GM21619 (cell line): ENCODE measurements around the gene CDON.

ENCODE experiments used
- ATAC-seq: cut with Tn5 transposase; IDR thresholded peaks from one replicate; pipeline ENCODE4 v1.9.1; 2021; ENCODE audit not compliant: unreplicated experiment

Gene CDON

DNA sequence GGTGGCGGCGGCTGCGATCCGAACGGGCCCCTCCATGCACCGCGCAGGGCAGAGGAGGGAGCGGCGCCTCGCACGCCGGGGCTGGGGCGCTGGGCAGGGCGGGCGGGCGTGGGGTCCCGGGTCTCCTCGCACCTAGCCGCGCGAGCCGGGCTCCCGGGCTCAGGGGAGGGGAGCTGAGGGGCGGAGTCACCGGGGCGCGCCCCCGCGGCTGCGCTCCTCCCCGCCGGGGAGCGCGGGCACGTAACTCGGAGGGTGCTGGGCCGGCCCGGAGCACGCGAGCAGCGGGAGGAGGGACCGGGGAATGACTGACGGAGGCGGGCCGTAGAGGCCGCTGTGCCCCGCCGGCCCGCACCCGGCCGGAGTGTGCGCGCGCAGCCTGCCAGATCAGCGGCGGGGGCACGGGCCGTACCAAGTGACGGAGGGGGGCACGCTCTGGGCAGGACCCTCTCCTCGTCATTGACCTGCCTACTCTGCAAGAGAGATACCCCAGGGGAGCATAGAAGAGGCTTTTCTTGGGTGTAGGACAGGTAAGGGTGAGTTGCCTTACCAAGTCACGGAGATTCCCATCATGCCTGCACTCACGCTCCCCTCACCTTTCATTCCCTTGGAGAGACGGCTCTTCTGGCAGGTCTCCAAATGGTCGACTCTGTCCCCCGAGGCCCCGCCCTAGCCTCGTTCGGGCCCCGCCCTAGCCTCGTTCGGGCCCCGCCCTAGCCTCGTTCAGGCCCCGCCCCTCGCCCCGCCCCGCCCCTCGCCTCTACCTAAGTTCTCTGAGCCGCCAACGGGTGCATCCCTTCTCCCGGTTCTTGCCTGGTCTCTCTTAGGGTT is at the start of gene CDON:
Gene CDON, minus strand, starts transcription at position 188 of the 828 bp plus-strand sequence. CDS start 39,390 bp downstream, outside the sequence.
- ATAC-seq, result peak; percentile 97

GRCh38 chr11:126111458-126112116 is 48.9 kb upstream of the CDON start:
- ATAC-seq, result no peak

GRCh38 chr11:126109941-126110731 is 47.5 kb upstream of the CDON start:
- ATAC-seq, result no peak

GRCh38 chr11:126106594-126107328 is 44.1 kb upstream of the CDON start:
- ATAC-seq, result no peak

DNA sequence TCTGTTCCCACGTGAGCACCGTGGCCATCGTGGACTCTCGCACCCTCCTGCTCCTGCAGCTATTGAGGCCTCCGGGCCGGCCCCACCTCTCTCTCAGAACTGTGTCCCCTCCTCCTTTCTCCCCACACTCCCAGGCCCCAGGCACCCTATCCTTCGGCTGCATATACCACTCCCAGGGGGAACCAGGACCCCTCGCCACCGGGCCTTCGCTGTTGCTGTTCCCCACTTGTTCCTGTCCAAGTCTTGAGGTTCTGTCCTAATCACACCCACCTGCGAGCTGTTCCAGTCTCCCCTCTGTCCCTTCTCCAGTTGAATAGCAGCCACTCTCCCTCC is 43.0 kb upstream of the CDON start:
- no peak for ATAC-seq

DNA sequence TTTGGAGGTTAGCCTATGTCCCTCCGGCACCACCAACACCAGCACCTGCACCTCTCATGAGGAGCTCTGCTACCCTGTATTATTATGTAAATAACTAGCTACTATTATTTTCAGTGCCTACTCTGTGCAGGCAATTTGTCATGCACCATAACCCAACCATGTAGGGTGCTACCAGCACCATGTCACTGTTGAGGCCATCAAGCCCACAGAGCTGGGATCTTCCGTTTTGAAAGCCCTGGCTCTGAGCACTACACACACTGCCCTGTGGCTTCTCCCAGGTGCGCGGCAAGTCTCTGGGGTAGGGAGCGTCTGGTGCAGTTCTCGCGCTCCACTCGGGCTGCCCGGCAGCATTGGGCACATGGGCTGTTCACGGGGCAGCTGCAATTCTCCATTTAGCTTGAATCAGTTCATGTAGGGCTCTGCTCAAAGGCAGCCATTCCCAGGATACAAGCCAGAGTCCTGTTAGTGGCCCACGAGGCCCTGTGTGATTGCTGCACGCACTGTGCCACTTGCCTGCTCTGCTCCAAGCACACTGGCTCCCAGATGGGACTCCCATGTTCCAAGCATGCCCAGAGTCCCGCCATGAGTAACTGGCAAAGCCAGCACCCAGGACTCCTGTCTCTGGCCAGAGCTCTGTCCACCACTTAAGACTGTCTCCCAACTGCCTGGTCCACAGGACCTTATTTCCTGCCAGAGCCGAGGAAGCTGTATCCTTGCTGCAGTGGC is 42.5 kb upstream of the CDON start:
- no peak for ATAC-seq

- ATAC-seq, result no peak
These were observed 41.8 kb upstream of the CDON start for GRCh38 chr11:126104420-126104819.

- ATAC-seq, result no peak
These were observed 40.5 kb upstream of the CDON start for GRCh38 chr11:126103150-126103549.

DNA sequence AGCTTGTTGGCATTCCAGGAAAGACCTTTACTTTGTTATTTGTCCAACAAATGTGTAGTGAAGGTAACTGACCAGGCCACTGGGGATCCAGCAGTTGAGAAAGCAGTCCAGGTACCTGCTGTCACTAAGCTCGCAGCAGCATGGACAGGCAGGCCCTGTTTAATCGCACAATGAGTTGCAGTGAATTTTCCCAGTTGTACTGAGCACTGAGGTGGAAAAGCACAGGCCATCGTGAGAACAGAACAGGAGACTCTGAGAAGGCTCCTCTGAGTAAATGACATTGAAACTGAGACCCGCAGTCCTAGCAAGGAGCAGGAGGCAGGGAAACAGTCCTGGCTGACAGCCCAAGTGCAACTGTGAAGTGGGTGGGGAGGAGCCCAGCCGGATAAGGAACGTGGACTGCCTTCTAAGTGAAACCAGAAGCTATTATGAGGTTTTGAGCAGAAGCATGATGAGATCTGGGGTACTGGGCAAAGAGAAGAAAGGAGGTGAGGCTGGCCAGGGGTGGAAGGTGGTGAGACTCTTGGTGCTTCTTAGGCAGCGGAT is 39.8 kb upstream of the CDON start:
- no peak for ATAC-seq

GRCh38 chr11:126101930-126102283 is 39.2 kb upstream of the CDON start:
- ATAC-seq, result no peak

DNA sequence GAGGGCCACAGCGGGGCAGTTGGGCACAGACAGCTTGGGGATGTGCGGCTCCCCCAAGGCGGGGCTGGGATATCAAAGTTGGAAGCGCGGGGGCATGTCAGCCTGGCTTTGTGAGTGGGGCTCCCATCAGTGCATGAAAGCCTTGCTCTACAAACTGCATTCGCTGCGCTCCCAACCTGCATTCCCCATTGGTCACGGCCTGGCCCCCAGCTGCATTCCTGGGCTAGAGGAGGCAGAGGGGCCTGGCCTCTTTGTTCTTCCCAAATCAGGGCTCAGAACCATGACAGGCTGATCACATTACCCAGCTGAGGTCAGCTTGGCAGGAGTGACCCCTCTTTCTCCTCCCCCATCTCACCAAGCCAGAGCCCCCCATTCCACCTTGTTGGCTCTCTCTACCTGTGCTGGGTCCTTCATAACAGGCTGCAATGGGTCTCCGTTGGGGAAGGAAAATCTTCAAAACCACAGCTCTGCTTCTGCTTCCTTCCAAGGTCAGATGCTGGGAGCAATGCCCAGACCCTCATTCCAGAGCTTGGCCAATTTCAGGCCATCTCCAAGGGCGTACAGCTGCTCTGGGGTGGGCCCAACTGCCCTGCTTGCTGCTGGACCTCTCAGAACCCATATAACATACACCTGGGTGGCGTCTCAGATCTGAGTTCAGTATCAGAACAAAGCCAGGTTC is 38.7 kb upstream of the CDON start:
- no peak for ATAC-seq

- ATAC-seq, result no peak
These were observed 38.0 kb upstream of the CDON start for GRCh38 chr11:126100716-126101115.

DNA sequence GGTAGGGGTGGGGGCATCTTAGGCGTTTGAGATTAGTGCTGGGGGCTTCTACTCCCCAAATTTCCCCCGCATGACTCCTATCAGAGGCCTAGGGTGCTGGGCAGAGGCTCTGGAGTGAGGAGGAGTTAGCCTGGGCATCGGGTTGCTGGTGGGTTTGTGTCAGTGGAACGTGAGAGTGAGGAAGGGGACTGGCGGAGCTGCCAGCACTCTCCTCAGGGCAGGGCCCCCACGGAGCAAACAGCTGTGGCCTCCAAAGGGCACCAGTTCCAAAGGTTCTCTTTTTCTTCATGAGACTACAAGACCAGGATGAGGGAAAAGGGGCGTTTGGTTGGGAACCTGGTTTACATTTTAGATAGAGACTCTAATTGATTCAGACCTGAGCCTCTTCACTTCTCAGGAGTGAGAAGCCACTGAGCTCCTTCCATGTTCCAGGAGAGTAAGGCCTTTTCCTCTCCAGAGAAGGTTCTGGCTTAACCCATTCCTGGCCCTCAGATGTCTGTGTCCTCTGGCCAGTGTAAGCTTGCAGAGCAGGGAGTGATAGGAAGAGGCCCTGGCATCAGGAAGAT is 35.6 kb upstream of the CDON start:
- no peak for ATAC-seq

- no peak for ATAC-seq
These were observed 33.1 kb upstream of the CDON start for GRCh38 chr11:126095745-126096144.

DNA sequence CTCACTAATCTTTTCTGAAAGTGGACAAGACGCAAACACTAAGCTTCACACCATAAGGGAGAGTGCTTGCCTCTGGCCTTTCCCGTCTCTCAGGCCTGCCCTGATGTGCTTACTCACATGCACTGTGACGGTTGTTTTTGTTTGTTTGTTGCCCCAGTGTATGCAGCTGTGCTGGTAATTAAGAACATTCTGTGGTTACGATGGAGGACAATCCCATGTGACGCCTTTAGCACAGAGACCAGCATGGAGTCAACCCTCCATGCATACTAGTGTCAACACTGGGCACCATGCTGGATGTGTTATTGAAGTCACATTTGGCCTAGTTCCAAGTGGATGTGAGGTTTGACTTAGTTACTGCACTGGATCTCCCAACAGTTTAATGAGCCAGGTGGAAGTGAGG is 27.8 kb upstream of the CDON start:
- ATAC-seq, result no peak

DNA sequence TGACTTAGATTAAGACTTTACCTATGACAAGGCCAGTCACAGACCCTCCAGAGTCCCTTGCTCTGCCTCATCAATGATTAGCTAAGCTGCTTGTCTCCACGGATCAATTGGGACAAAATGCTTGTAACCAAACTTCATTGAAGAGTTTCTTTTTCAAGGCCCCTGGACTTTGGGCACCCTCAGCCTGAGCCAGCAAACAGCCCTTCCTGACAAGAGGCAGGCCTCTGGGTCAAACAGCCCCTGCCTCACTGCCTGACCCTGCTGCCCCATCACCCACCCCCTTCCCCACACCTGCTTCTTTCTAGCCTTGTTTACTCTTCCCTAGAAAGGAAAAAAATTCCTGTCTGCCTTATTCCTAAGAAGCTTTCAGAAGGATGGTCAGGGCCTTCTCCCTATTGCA is 26.3 kb upstream of the CDON start:
- ATAC-seq, result no peak

DNA sequence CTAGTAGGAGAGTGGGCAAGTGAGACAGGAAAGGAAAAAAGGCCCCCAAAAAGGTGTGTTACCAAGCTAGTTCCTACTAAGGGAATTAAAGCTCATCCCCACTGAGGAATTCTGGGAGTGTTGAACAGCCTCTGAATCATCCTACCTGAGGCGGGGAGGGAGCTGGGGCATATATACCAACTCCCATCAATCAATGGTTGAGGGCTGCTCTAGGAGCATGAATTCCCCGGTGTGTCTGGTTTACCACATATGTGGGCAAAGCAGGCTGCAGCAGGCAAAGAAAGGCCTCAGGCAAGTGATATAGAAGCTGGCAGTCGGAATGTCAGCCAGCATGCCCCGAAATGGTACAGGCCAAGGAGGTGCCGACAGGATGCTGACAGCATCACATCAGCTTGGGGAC is 23.6 kb upstream of the CDON start:
- no peak for ATAC-seq

- no peak for ATAC-seq
These were observed 21.9 kb upstream of the CDON start for GRCh38 chr11:126084608-126084912.

GRCh38 chr11:126083829-126084607 is 21.4 kb upstream of the CDON start:
- ATAC-seq, result no peak
